ENCODE results near the gene THBD.

Gene THBD

GRCh38 chr20:23047001-23047737 lies 2.3 kb downstream of the THBD start:
- H3K27me3 ChIP-seq: peaks cover 21% of the 10 kb centered on the region
- H3K4me3 ChIP-seq (ENCODE audit: low read depth, low read length): no peak overlapping the region
- no peak for DNase-seq
- TF ChIP-seq, protein P1, sequence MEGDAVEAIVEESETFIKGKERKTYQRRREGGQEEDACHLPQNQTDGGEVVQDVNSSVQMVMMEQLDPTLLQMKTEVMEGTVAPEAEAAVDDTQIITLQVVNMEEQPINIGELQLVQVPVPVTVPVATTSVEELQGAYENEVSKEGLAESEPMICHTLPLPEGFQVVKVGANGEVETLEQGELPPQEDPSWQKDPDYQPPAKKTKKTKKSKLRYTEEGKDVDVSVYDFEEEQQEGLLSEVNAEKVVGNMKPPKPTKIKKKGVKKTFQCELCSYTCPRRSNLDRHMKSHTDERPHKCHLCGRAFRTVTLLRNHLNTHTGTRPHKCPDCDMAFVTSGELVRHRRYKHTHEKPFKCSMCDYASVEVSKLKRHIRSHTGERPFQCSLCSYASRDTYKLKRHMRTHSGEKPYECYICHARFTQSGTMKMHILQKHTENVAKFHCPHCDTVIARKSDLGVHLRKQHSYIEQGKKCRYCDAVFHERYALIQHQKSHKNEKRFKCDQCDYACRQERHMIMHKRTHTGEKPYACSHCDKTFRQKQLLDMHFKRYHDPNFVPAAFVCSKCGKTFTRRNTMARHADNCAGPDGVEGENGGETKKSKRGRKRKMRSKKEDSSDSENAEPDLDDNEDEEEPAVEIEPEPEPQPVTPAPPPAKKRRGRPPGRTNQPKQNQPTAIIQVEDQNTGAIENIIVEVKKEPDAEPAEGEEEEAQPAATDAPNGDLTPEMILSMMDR (IDR thresholded peaks at IDR 0.05; ENCODE audit: low read depth, low read length): no peak
- H3K36me3 ChIP-seq: no peaks in the 10 kb centered on the region
- H3K4me1 ChIP-seq: no peaks in the 10 kb centered on the region
- no peaks in the 10 kb centered on the region for H3K9me3 ChIP-seq

DNA sequence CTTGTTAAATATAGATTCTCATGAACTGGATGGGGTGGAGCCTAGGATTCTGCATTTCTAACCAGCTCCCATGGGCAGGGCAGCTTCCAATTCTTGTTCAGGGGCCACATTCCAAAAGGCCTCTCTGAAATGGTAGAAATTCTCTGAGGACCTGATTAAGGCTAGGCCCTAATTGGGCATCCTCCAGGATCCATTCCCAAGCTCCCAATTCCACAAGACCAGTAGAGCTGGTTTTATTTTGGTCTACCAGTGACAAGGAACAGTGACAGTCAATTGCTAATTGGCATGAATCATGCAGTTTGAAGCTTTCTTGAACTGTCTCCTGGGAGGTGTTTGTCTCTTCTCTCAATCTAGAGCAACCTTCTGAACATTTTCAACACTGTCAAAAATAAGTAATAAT lies 3.0 kb downstream of the THBD start:
- H3K27me3 ChIP-seq: peaks cover 21% of the 10 kb centered on the region
- H3K4me3 ChIP-seq (ENCODE audit: low read depth, low read length): no peak overlapping the region
- no peaks in the 10 kb centered on the region for H3K9me3 ChIP-seq
- TF ChIP-seq, protein P1 (IDR thresholded peaks at IDR 0.05; ENCODE audit: low read depth, low read length): no peak
- no peaks in the 10 kb centered on the region for H3K36me3 ChIP-seq
- no peaks in the 10 kb centered on the region for H3K4me1 ChIP-seq
- DNase-seq: no peak

DNA sequence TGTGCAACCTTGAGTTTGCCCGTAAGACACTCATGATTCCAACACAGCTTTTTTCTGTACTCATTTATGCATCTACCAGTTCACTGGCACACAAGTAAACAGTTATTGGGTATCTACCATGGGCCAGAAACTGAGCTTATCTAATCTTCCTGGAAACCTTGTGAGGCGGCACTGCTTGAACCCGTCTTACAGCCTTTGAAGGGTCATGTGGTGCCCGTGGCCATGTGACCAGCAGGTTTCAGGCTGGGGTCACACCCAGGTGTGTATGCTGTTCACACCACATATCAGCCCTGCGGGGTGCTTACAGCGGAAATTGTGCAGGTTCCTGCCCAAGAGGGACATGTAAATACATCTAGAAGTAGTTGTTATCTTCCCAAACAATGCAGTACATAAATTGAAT lies 6.1 kb downstream of the THBD start:
- Histone ChIP-seq H3K36me3 (no peaks in the 10 kb centered on the region), H3K4me1 (no peaks in the 10 kb centered on the region), H3K27me3 (peaks cover 5% of the 10 kb centered on the region), H3K4me3 (ENCODE audit: low read depth, low read length) (no peak overlapping the region), H3K9me3 (no peaks in the 10 kb centered on the region)
- no peak for DNase-seq
- TF ChIP-seq, protein P1 (IDR thresholded peaks at IDR 0.05; ENCODE audit: low read depth, low read length): no peak

- Histone ChIP-seq H3K36me3 (no peaks in the 10 kb centered on the region), H3K27me3 (no peaks in the 10 kb centered on the region), H3K4me3 (ENCODE audit: low read depth, low read length) (no peak overlapping the region), H3K9me3 (no peaks in the 10 kb centered on the region), H3K4me1 (no peaks in the 10 kb centered on the region)
- TF ChIP-seq, protein P1 (IDR thresholded peaks at IDR 0.05; ENCODE audit: low read depth, low read length): no peak
- DNase-seq: no peak
Measured at GRCh38 chr20:23042270-23042669, 7.2 kb downstream of the THBD start.

DNA sequence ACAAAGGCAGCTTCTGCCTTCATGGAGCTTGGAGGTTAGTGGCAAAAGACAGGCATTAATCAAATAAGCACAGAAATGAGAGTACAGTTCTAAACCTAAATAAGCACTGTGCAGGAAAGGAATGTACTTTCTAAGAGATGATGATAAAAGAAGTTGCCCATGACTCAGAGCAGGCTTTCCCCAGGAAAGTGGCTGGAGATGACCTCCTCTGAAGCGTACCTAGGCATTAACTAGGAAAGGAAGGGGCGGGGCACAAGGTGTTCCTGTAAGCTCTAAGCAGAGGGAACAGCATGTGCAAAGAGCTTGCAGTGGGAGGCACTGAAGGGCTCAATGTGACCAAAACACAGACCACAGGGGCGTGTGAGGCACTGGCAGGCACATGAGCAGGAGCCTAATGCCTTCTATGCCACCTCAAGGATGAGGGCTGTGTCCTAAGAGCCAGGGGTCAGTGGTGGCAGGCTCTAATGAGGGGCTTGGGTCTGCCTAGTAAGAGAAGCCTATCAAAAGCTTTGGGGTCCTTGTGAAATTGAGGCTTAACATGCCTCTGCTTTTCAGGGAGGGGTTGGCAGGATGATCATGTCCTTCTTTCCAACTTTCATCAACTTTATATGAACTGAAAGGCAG lies 9.5 kb downstream of the THBD start:
- TF ChIP-seq, protein P1 (IDR thresholded peaks at IDR 0.05; ENCODE audit: low read depth, low read length): no peak
- no peak for DNase-seq
- Histone ChIP-seq H3K36me3 (no peaks in the 10 kb centered on the region), H3K4me1 (no peaks in the 10 kb centered on the region), H3K9me3 (no peaks in the 10 kb centered on the region; the same call in 1 of the 2 replicates), H3K27me3 (no peaks in the 10 kb centered on the region), H3K4me3 (ENCODE audit: low read depth, low read length) (no peak overlapping the region)

All from BE2C (cell line).